HCT116 (cell line): ENCODE results near the gene AGGF1. TPM values are rescaled to one million over a fixed set of nuclear protein-coding genes. Genes with fewer than 3 reads are reported as not detected.

ENCODE experiments used
- ATAC-seq: fragments of 200-7000 bp; cut with Tn5 transposase; 2 replicates; pipeline ENCODE4 v1.9.1; 2020; ENCODE audit warnings: mild to moderate bottlenecking, moderate library complexity
- BruUV-seq: library from RNA; stranded (reverse); fragments of 400-500 nt; replicated peaks from 2 replicates; lab custom pipeline; 2021; lab: Mats Ljungman, UMichigan
- CTCF ChIA-PET: fragments of 300-600 bp; sonication (Branson Sonifier 250); formaldehyde crosslinking; loops from one replicate; lab custom pipeline; 2021; ENCODE audit warnings: antibody characterized with exemption; lab: Charles Lee
- POLR2A ChIA-PET: fragments of 300-600, 350-600 bp; sonication (Branson Sonifier 250); formaldehyde crosslinking; loops from one replicate; lab custom pipeline; 2021; ENCODE audit warnings: antibody characterized with exemption; lab: Charles Lee
- RAD21 ChIA-PET, 2 experiments: fragments of 300-600 bp; sonication (Branson Sonifier 250); formaldehyde crosslinking; loops; one replicate each; lab custom pipeline; 2023; ENCODE audit warnings: low total read pairs in 2 of 2; ENCODE audit not compliant: uncharacterized antibody in 2 of 2, unreplicated experiment in 2 of 2, low non-redundant PET in 1 of 2; lab: Charles Lee
- DNase-seq: peaks from one replicate; pipeline ENCODE4 v3.0.0-alpha.2; 2010; ENCODE audit warnings: low read depth, low spot score
- H2AFZ ChIP-seq: fragments of 200-600 bp; shearing (Covaris generic), sonication (generic); 2 replicates; pipeline ENCODE4 v1.6.1; 2017; ENCODE audit warnings: low read depth, mixed run types, mixed read lengths, antibody characterized with exemption, low read length; ENCODE audit not compliant: poor library complexity, severe bottlenecking
- H3K27ac ChIP-seq: 2 replicates; pipeline ENCODE4 v1.5.1; 2012; ENCODE audit warnings: low read depth, low read length
- H3K27me3 ChIP-seq: fragments of 200-600 bp; sonication (generic); 2 replicates; pipeline ENCODE4 v1.6.1; 2016; ENCODE audit warnings: mixed run types, low read length, mixed read lengths; ENCODE audit not compliant: insufficient read depth
- H3K36me3 ChIP-seq, 2 experiments: fragments of 200-500 bp in 1 of 2; fragments of 200-600 bp in 1 of 2; sonication (Bioruptor generic) in 1 of 2; sonication (generic) in 1 of 2; 2 replicates each; pipeline versions ENCODE4 v1.5.1 to v1.6.1; 2014 to 2016; ENCODE audit warnings: low read length in 2 of 2, inconsistent platforms in 1 of 2, mixed read lengths in 1 of 2, mixed run types in 1 of 2; ENCODE audit not compliant: insufficient read depth in 2 of 2, control insufficient read depth in 1 of 2
- H3K4me1 ChIP-seq, 2 experiments: fragments of 200-600 bp in 1 of 2; sonication (generic) in 1 of 2; 2 replicates each; pipeline versions ENCODE4 v1.5.1 to v1.6.1; 2012 to 2017; ENCODE audit warnings: low read length in 2 of 2, inconsistent platforms in 1 of 2, mild to moderate bottlenecking in 1 of 2, mixed read lengths in 1 of 2, mixed run types in 1 of 2, moderate library complexity in 1 of 2; ENCODE audit not compliant: insufficient read depth in 2 of 2, control insufficient read depth in 1 of 2
- H3K4me2 ChIP-seq: fragments of 200-600 bp; sonication (generic); 2 replicates; pipeline ENCODE4 v1.6.1; 2017; ENCODE audit warnings: mixed run types, low read length, mixed read lengths
- H3K4me3 ChIP-seq, 2 experiments: fragments of 200-600 bp in 1 of 2; sonication (generic) in 1 of 2; replicated peaks in 1 of 2; 2 replicates each; pipeline ENCODE4 v1.5.1; 2011 to 2016; ENCODE audit warnings: low read length in 2 of 2, control low read depth in 1 of 2, low read depth in 1 of 2, mild to moderate bottlenecking in 1 of 2, mixed read lengths in 1 of 2, mixed run types in 1 of 2
- H3K79me2 ChIP-seq: fragments of 200-600 bp; sonication (generic); 2 replicates; pipeline ENCODE4 v1.6.1; 2017; ENCODE audit warnings: mild to moderate bottlenecking, mixed run types, low read length, moderate library complexity, mixed read lengths; ENCODE audit not compliant: insufficient read depth
- H3K9ac ChIP-seq: fragments of 200-600 bp; sonication (generic); 2 replicates; pipeline ENCODE4 v1.6.1; 2016; ENCODE audit warnings: low read length, mixed read lengths
- H3K9me2 ChIP-seq: fragments of 200-600 bp; sonication (generic), shearing (Covaris generic); 2 replicates; pipeline ENCODE4 v1.6.1; 2017; ENCODE audit warnings: mixed run types, mild to moderate bottlenecking, moderate library complexity; ENCODE audit not compliant: insufficient read depth
- H3K9me3 ChIP-seq, 2 experiments: fragments of 200-500 bp in 1 of 2; fragments of 200-600 bp in 1 of 2; sonication (Bioruptor generic) in 1 of 2; sonication (generic) in 1 of 2; 2 replicates each; pipeline ENCODE4 v1.6.1; 2014 to 2017; ENCODE audit warnings: low read length in 2 of 2, mixed read lengths in 2 of 2, inconsistent platforms in 1 of 2, low read depth in 1 of 2, mild to moderate bottlenecking in 1 of 2, mixed run types in 1 of 2, moderate library complexity in 1 of 2; ENCODE audit not compliant: control insufficient read depth in 1 of 2, insufficient read depth in 1 of 2
- H4K20me1 ChIP-seq: fragments of 200-600 bp; sonication (generic), shearing (Covaris generic); 2 replicates; pipeline ENCODE4 v1.6.1; 2017; ENCODE audit warnings: mixed run types, mild to moderate bottlenecking, moderate library complexity; ENCODE audit not compliant: insufficient read depth
- CBX3 ChIP-seq: IDR thresholded peaks from 2 replicates; pipeline ENCODE4 v1.6.1; 2012; ENCODE audit warnings: low read depth
- EGR1 ChIP-seq: IDR thresholded peaks from 2 replicates; pipeline ENCODE4 v1.6.1; 2012; ENCODE audit warnings: low read depth
- EZH2 ChIP-seq: fragments of 200-600 bp; sonication (generic); IDR thresholded peaks from 2 replicates; pipeline ENCODE4 v1.6.1; 2017; ENCODE audit warnings: antibody characterized with exemption, mixed run types
- EZH2phosphoT487 ChIP-seq: fragments of 200-600 bp; IDR thresholded peaks from 2 replicates; pipeline ENCODE4 v1.6.1; 2018; ENCODE audit warnings: antibody characterized with exemption, borderline replicate concordance
- FOSL1 ChIP-seq: IDR thresholded peaks from 2 replicates; pipeline ENCODE4 v1.6.1; 2012; ENCODE audit warnings: low read depth
- JUND ChIP-seq: IDR thresholded peaks from 2 replicates; pipeline ENCODE4 v1.6.1; 2012
- POLR2A ChIP-seq: IDR thresholded peaks from 2 replicates; pipeline ENCODE4 v1.7.0; 2011; ENCODE audit warnings: borderline replicate concordance; ENCODE audit not compliant: insufficient read depth, insufficient read length; ENCODE audit errors: extremely low read depth
- RAD21 ChIP-seq: IDR thresholded peaks from 2 replicates; pipeline ENCODE4 v1.6.1; 2012; ENCODE audit warnings: low read depth, mild to moderate bottlenecking
- SIN3A ChIP-seq: IDR thresholded peaks from 2 replicates; pipeline ENCODE4 v1.6.1; 2012; ENCODE audit warnings: low read depth
- SP1 ChIP-seq: IDR thresholded peaks from 2 replicates; pipeline ENCODE4 v1.6.1; 2012; ENCODE audit warnings: low read depth
- TCF7L2 ChIP-seq: IDR thresholded peaks from 2 replicates; pipeline ENCODE4 v1.7.0; 2011; ENCODE audit warnings: borderline replicate concordance, inconsistent platforms; ENCODE audit not compliant: insufficient read depth, insufficient read length; ENCODE audit errors: extremely low read depth
- YY1 ChIP-seq: IDR thresholded peaks from 2 replicates; pipeline ENCODE4 v1.6.1; 2011; ENCODE audit warnings: low read length, low read depth, moderate library complexity, mild to moderate bottlenecking; ENCODE audit not compliant: insufficient replicate concordance; ENCODE audit errors: extremely low read depth
- ZNF274 ChIP-seq: fragments of 200-500 bp; sonication (Bioruptor generic); IDR thresholded peaks from 2 replicates; pipeline ENCODE4 v1.6.1; 2014; ENCODE audit warnings: mild to moderate bottlenecking, low read depth, low read length, inconsistent platforms
- intact Hi-C: fragments of 100-400 bp; cut with micrococcal nuclease; formaldehyde crosslinking; loops from 2 replicates; pipeline ENCODE4 v1.10.0; 2022
- total RNA-seq: library from RNA; stranded (reverse); gene quantifications from one replicate; pipeline ENCODE4 v1.2.1, GENCODE V29; 2021; ENCODE audit not compliant: unreplicated experiment
- TF ChIP-seq, protein P1 (sequence below): IDR thresholded peaks from 2 replicates; pipeline ENCODE4 v1.6.1; 2012
- TF ChIP-seq, protein P2 (sequence below): IDR thresholded peaks from 2 replicates; pipeline ENCODE4 v1.6.1; 2012; ENCODE audit warnings: low read depth
- TF ChIP-seq, protein P3 (sequence below): IDR thresholded peaks from 2 replicates; pipeline ENCODE4 v1.6.1; 2012
- TF ChIP-seq, protein P4 (sequence below): IDR thresholded peaks from 2 replicates; pipeline ENCODE4 v1.6.1; 2011; ENCODE audit warnings: mild to moderate bottlenecking, low read length, moderate library complexity; ENCODE audit not compliant: insufficient replicate concordance; ENCODE audit errors: extremely low read depth

Gene AGGF1
- total RNA-seq, 1 experiment from 2014 or later = 22.2 TPM

DNA sequence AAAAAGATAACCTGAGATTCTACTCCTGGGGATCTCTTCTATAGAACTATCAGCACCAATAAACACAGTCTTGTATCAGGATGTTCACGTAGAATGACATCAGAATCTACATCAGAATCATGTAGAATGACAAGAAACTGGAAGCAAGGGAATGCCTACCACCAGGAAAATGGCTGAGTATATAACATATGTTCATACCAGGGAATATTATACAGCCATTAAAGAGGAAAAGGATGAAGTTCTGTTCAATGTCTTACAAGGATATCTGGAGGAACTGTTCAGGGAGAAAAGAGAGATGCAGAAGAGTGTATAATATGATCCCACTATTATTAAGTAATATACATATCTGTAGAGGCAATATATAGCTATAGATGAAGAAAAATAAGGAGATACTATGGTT is 52.1 kb downstream of the AGGF1 start:
- ChIA-PET RAD21 (no interaction called here), CTCF (no interaction called here), POLR2A (no interaction called here)
- no peaks in the 10 kb centered on the region for H4K20me1 ChIP-seq
- H3K9me2 ChIP-seq = no peaks in the 10 kb centered on the region
- H3K27me3 ChIP-seq = no peaks in the 10 kb centered on the region
- H3K9me3 ChIP-seq = no peaks in the 10 kb centered on the region
- ATAC-seq = no peak
- no peaks in the 10 kb centered on the region for H3K36me3 ChIP-seq
- peaks cover 0 to 10% of the 10 kb centered on the region in 2 experiments; a peak in 2 of 4 replicates for H3K4me1 ChIP-seq
- TF ChIP-seq EZH2 (no peak), EGR1 (no peak), FOSL1 (no peak)
- no peak for DNase-seq
- no peak overlapping the region for H3K4me2 ChIP-seq
- H2AFZ ChIP-seq = no peak overlapping the region
- BruUV-seq = no TSS peak
- no peak overlapping the region for H3K27ac ChIP-seq
- peaks cover 8% of the 10 kb centered on the region; the same call in 1 of the 2 replicates for H3K79me2 ChIP-seq
- intact Hi-C loops = no loop called here
- H3K9ac ChIP-seq = no peak overlapping the region
- H3K4me3 ChIP-seq = no peak overlapping the region

DNA sequence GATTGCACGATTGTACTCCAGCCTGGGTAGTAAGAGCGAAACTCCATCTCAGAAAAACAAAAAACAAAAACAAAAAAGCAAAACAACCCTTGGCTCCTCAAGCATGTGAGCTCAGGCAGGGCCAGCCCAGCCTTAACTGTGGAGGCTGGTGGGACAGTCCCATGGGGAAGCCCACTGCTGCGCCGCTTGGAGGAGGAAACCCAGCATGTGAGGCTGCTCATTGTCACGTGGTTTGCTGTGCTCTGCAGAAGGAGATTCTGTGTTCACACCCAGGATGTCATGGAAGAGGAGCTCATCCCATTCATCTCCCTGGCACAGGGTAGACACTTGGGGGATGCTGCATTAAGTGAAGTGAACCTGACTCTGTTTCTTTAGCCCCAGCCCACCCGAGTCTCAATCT is 52.9 kb downstream of the AGGF1 start:
- no peak for DNase-seq

More for the DNA sequence above, 52.9 kb downstream of the AGGF1 start:
- no TSS peak for BruUV-seq
- ATAC-seq = no peak
- Histone ChIP-seq H2AFZ (no peak overlapping the region), H3K27ac (no peak overlapping the region), H3K9me3 (no peaks in the 10 kb centered on the region), H4K20me1 (no peaks in the 10 kb centered on the region), H3K4me3 (no peak overlapping the region), H3K27me3 (no peaks in the 10 kb centered on the region), H3K9me2 (no peaks in the 10 kb centered on the region), H3K9ac (no peak overlapping the region), H3K79me2 (peaks cover 8% of the 10 kb centered on the region; the same call in 1 of the 2 replicates), H3K4me1 (peaks cover 6 to 16% of the 10 kb centered on the region in 2 experiments; a peak in 2 of 4 replicates), H3K4me2 (no peak overlapping the region), H3K36me3 (no peaks in the 10 kb centered on the region)
- ChIA-PET POLR2A (no interaction called here), CTCF (no interaction called here), RAD21 (no interaction called here)
- TF ChIP-seq POLR2A (no peak), SP1 (no peak), CBX3 (no peak), YY1 (no peak), ZNF274 (no peak), RAD21 (no peak), EZH2phosphoT487 (no peak), SIN3A (no peak), TCF7L2 (no peak), JUND (no peak)
- TF ChIP-seq, protein P1, sequence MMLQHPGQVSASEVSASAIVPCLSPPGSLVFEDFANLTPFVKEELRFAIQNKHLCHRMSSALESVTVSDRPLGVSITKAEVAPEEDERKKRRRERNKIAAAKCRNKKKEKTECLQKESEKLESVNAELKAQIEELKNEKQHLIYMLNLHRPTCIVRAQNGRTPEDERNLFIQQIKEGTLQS = no peak
- TF ChIP-seq, protein P2, sequence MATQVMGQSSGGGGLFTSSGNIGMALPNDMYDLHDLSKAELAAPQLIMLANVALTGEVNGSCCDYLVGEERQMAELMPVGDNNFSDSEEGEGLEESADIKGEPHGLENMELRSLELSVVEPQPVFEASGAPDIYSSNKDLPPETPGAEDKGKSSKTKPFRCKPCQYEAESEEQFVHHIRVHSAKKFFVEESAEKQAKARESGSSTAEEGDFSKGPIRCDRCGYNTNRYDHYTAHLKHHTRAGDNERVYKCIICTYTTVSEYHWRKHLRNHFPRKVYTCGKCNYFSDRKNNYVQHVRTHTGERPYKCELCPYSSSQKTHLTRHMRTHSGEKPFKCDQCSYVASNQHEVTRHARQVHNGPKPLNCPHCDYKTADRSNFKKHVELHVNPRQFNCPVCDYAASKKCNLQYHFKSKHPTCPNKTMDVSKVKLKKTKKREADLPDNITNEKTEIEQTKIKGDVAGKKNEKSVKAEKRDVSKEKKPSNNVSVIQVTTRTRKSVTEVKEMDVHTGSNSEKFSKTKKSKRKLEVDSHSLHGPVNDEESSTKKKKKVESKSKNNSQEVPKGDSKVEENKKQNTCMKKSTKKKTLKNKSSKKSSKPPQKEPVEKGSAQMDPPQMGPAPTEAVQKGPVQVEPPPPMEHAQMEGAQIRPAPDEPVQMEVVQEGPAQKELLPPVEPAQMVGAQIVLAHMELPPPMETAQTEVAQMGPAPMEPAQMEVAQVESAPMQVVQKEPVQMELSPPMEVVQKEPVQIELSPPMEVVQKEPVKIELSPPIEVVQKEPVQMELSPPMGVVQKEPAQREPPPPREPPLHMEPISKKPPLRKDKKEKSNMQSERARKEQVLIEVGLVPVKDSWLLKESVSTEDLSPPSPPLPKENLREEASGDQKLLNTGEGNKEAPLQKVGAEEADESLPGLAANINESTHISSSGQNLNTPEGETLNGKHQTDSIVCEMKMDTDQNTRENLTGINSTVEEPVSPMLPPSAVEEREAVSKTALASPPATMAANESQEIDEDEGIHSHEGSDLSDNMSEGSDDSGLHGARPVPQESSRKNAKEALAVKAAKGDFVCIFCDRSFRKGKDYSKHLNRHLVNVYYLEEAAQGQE = no peak
- TF ChIP-seq, protein P3, sequence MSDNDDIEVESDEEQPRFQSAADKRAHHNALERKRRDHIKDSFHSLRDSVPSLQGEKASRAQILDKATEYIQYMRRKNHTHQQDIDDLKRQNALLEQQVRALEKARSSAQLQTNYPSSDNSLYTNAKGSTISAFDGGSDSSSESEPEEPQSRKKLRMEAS = no peak
- TF ChIP-seq, protein P4, sequence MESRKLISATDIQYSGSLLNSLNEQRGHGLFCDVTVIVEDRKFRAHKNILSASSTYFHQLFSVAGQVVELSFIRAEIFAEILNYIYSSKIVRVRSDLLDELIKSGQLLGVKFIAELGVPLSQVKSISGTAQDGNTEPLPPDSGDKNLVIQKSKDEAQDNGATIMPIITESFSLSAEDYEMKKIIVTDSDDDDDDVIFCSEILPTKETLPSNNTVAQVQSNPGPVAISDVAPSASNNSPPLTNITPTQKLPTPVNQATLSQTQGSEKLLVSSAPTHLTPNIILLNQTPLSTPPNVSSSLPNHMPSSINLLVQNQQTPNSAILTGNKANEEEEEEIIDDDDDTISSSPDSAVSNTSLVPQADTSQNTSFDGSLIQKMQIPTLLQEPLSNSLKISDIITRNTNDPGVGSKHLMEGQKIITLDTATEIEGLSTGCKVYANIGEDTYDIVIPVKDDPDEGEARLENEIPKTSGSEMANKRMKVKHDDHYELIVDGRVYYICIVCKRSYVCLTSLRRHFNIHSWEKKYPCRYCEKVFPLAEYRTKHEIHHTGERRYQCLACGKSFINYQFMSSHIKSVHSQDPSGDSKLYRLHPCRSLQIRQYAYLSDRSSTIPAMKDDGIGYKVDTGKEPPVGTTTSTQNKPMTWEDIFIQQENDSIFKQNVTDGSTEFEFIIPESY = no peak
- intact Hi-C loops = no loop called here
